GM18498 (cell line): ENCODE measurements around the gene PCIF1.
"Not testable (repeated sequence)": the region's sequence is repeated elsewhere in the genome, so short reads cannot be mapped to it uniquely, and the experiment has no call there.

Source experiments
- ATAC-seq: cut with Tn5 transposase; IDR thresholded peaks from one replicate; pipeline ENCODE4 v1.9.1; 2021; ENCODE audit warnings: mild to moderate bottlenecking, moderate library complexity; ENCODE audit not compliant: unreplicated experiment

Gene PCIF1

DNA sequence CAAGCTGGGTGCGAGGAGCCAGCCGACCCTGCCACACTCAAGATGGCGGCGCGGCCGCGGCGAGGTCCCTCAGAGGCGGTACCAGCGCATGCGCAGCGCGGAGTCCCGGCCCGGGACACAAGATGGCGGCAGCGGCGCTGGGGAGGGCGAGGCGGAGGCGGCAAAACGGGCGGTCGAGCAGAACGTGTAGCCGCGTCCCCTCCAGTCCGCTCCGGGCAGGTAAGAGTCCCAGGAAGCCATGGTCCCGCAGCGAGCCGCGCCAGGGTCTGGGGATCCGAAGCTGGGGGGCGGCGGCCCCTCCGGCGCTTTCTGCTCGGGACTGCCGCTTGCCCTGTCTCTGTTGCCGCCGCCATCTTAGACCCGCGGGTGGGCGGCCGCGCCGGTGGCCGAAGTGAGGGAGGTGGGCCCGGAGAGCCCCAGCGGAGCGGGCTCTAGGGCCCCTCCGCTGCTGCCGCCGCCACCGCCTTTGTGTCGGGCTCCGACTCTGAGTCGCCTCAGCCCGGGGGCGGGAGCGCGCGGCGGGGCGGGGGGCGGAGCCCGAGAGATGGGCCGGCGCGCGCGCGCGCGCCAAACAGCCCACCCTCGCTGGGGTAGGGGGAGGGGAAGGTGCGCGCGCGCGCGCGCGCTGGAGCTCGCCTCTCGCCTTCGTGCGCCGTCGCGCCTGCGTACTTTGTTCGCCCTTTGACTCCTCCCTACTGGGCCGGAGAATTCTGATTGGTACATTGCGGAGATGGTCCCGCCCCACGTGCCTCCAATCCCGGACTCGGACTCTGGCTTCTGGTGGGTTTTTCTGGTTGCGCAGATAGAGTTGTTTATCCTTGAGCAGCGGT, at the start of gene PCIF1:
PCIF1 (plus strand) TSS at position 98 of the 830 bp plus-strand sequence. CDS start 4,317 bp downstream, outside the sequence.
- ATAC-seq = peak; percentile 79

DNA sequence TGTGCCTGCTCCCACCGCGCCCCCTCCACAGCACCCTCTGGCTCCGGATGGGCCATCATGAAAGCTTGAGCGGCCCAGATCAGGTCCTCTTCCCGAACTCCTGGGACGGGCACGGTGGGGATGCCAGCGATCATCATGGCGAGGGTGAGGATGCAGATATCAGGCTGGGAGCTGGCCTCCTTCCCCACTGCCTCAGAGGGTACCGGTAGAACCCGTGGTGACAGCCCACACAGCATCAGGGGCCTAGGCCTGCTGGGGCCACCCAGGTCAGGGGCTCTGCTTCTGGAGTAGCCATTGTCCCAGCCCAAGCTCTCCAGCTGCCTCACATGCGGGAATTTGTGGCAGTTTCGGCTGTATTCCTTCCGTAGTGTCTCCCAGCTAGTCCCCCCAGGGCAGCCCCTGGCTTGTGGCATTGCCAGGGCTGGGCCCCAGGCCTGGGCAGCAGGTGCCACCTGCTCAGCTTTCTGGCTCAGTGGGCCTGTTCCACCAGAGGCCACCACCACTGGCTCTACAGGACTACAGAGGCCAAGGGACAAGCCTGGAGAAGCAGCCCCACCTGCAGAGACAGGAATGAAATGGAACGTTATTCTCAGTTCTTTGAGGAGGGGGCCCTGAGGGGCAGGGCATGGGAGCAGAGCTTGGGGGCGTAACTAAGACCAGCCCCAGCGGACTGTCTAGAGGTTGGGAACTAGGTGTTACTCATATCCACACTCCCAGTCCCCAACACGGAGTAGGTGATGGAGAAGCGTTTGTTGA, 47.7 kb upstream of the PCIF1 start:
- ATAC-seq = no peak

DNA sequence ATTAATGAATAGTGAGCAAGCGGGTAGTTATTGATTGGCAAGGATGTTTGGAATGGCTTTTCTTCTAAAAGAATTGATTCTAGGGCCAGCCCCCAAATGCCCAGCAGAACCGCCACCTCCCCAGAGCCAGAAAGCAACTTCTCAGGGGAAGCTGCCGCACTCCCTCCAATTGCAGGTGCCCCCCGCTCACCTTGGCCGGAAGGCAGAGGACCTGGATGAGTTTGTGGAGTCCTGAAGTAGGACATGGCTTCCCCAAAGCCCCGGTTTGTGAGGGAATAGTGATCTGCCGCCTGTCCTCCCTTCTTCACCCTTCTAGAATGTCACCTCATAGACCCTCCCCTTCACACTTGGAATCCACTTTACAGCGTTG, 47.2 kb upstream of the PCIF1 start, which contains the start of gene SPATA25:
SPATA25 (minus strand) TSS at position 277 of the 370 bp plus-strand sequence; CDS start at position 245, 32 bp downstream.
- no peak for ATAC-seq

DNA sequence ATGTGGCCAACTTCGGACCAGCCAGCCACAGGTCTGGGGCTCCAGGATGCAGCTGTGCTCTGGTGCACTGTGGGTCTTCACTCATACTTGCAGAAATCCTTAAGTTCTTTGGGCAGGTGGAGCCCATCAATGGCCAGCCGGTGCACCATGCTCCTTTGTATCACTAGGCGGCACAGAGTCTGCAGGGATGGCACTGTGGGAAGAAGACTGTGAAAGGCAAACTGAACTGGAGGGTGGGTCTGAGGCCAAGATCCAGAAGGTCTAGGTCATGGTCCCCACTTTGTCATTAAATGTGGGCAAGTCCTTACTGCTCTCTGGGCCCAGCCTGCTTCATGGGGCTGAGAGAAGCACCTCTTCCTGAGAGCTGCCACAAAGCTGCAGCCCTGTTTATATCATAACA, 45.8 kb upstream of the PCIF1 start:
- no peak for ATAC-seq

DNA sequence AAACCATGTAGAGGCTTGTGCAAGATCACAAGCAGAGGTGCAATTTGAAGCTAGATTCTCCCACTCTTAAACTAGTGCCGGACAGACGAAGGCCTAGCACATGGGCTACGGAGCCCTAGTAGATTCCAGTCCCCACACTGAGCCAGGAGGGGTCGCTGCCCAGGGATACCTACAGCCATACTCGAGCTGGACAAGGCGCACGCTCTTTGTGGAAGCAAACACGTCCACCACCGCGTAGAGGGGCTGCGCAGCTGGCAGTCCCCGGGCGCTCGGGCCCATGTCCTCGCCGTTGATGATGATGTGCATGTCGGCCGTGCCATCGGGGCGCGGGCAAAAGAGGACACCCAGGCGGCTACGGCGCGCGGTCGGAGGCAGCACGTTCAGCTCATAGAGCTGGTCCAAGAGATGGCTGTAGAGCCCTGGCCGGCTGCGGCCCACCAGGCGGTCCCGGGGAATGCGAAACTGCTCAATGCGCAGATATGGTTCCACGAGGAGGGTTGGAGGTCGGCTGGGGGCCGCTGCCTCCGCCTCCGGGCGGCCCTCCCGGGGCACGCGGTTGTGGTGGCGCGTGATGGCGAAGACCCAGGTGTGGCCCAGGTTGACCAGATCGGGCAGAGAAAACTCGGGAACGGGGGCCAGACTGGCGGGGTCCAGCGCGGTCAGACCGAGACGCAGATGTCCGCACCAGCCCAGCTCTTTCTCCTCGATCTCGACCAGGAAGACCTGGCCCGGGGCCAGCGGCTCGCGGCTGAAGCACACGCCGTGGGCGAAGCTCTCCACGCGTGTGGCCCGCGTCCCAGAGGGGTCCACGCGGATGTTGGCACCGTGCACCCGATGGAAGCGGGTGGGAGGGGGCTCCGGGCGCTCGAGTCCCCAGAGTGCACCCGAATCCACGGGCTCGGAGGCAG, 44.2 kb upstream of the PCIF1 start:
- ATAC-seq = peak; percentile 15

- ATAC-seq = peak; percentile 84
Measured at GRCh38 chr20:45890985-45891983, 43.2 kb upstream of the PCIF1 start, which contains the start of the genes CTSA and NEURL2. Gene CTSA (plus strand): TSS chr20:45891335. CDS start chr20:45891569, 234 bp downstream. Gene NEURL2 (minus strand): TSS chr20:45891208. CDS start chr20:45890991, 217 bp downstream.

DNA sequence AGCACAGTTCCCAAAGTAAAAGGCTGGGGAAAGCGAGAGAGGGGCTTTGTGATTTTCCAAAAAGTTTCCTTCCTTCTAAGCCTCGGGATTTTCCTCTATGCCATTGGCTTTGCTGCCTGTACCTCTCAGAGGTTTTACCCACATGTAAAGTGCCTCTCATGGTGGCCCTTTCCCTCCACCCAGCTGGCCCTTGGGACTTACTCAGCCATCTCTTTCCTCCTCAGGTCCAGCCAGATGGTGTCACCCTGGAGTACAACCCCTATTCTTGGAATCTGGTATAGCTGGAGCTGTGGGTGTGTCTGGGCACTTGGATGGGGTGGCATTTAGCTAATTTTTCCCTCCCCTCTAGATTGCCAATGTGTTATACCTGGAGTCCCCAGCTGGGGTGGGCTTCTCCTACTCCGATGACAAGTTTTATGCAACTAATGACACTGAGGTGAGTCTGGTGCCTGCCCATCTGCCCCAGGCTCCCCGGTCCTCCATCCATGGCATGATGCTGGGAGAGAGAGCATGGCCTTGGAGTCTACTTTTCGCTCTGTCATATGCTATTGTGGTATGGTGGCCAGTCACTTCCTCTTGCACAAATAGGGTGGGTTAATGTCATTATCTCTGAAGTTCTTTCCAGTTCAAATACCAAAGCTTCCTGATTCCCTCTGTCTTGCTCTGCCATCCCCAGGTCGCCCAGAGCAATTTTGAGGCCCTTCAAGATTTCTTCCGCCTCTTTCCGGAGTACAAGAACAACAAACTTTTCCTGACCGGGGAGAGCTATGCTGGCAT, 42.2 kb upstream of the PCIF1 start:
- ATAC-seq = no peak

GRCh38 chr20:45892828-45893500, 41.5 kb upstream of the PCIF1 start:
- no peak for ATAC-seq

- ATAC-seq = no peak
Measured at GRCh38 chr20:45893831-45894230, 40.7 kb upstream of the PCIF1 start.

DNA sequence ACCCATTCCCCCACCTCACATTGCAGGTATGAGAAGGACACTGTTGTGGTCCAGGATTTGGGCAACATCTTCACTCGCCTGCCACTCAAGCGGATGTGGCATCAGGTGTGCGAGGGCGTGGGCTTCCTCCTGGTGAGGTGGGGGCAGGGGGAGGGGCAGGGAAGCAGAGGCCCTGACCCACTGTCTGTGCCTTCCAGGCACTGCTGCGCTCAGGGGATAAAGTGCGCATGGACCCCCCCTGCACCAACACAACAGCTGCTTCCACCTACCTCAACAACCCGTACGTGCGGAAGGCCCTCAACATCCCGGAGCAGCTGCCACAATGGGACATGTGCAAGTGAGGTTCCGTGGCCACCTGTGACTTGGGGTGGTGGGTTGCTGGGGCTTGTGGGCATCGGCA, 39.7 kb upstream of the PCIF1 start:
- ATAC-seq = no peak

DNA sequence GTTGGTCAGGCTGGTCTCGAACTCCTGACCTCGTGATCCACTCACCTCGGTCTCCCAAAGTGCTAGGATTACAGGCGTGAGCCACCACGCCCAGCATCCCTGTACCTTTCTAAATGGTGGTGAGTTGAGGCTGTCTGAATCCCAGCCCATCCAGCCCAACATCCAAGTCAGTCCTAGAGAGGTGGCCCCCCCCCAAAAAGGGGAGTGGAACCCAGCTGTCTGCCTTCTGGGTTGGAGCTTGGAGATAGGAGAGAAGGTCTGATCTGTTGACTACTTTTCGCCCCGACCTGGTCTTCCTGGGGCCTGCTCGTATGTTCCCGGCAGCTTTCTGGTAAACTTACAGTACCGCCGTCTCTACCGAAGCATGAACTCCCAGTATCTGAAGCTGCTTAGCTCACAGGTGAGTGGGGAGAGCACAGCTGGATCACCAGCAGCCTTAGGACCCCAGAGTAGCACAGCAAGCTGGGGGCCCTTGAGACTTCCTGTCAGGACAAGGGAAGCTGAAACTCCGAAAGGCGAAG, 37.8 kb upstream of the PCIF1 start:
- ATAC-seq = no peak

GRCh38 chr20:45897289-45897688, 37.2 kb upstream of the PCIF1 start:
- ATAC-seq = no peak

DNA sequence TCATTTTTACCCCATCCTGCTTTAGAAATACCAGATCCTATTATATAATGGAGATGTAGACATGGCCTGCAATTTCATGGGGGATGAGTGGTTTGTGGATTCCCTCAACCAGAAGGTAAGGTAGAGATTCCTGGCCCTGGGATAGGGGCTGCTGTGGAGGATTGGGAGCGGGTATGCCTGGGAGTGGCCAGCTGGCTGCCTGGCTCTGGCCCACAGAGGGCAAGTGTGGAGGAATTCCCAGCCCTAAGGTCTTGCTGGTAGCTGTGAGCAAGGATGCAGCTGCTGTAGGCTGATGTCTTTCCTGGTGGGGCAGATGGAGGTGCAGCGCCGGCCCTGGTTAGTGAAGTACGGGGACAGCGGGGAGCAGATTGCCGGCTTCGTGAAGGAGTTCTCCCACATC, 36.8 kb upstream of the PCIF1 start:
- no peak for ATAC-seq

- no peak for ATAC-seq
Measured at GRCh38 chr20:45898285-45898684, 36.2 kb upstream of the PCIF1 start.

- ATAC-seq = no peak
Measured at GRCh38 chr20:45899046-45899835, 35.2 kb upstream of the PCIF1 start.

DNA sequence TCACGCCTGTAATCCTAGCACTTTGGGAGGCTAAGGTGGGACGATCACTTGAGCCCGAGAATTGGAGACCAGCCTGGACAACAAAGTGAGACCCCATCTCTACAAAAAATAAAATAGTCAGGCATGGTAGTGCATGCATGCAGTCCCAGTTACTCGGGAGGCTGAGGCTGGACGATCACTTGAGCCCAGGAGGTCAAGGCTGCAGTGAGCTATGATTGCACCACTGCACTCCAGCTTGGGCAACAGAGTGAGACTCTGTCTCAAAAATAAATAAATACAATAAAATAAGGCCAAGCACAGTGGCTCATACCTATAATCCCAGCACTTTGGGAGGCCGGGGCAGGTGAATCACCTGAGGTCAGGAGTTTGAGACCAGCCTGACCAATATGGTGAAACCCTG, 33.2 kb upstream of the PCIF1 start:
- ATAC-seq = not testable (repeated sequence)

DNA sequence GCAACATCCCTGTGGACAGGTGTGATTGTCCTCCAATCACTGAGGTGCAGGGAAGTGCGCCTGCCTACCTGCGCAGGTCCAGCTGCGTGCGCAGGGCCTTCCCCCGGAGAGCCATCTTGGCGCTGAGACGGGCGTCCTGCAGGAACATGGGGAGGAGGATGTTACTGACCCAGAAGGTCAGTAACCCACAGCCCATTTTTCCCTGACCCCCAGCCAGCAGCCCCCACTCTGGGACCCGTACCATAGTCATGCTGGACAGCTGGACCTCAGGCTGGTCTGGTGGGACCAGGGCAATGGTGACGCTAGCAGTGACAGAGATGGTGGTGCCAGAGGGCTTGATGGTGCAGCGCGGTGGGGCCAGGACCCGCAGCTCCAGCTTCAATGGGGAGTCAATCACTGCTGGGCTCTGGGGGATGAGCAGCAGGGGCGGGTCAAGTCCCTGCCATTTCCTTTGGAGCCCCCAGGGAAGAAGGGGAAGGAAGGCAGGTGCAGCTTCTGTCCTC, 32.2 kb upstream of the PCIF1 start:
- no peak for ATAC-seq
